Upper lobe of left lung (tissue), 6 donors: Measurements from ENCODE around the gene MCOLN3. TPM values are rescaled to one million over a fixed set of nuclear protein-coding genes. Genes with fewer than 3 reads are reported as not detected.
A peak's percentile ranks its signal among the peaks of the same experiment; 100 is the strongest.

ENCODE experiments used
- ATAC-seq, 2 donors: fragments of 200-7000 bp; cut with Tn5 transposase; one replicate each; pipeline ENCODE4 v1.9.1; 2022; ENCODE audit warnings: mild to moderate bottlenecking in 2 of 2, moderate library complexity in 2 of 2; ENCODE audit not compliant: low FRiP score in 2 of 2
- DNase-seq, 2 donors: peaks; one replicate each; pipeline ENCODE4 v3.0.0-alpha.2; 2019 to 2020
- H3K27ac ChIP-seq, 4 donors: fragments of 200-600 bp; sonication (generic); one replicate each; pipeline ENCODE4 v1.5.1; 2016 to 2019
- H3K27me3 ChIP-seq, 4 donors: fragments of 200-600 bp; sonication (generic); one replicate each; pipeline ENCODE4 v1.5.1; 2017 to 2019
- H3K36me3 ChIP-seq, 4 donors: fragments of 200-600 bp; sonication (generic); one replicate each; pipeline ENCODE4 v1.5.1; 2016 to 2019
- H3K4me1 ChIP-seq, 4 donors: fragments of 200-600 bp; sonication (generic); one replicate each; pipeline ENCODE4 v1.5.1; 2018 to 2019
- H3K4me3 ChIP-seq, 4 donors: fragments of 200-600 bp; sonication (generic); one replicate each; pipeline ENCODE4 v1.5.1; 2017 to 2019; ENCODE audit warnings: mild to moderate bottlenecking in 2 of 4, moderate library complexity in 1 of 4
- H3K9me3 ChIP-seq, 4 donors: fragments of 200-600 bp; sonication (generic); one replicate each; pipeline ENCODE4 v1.5.1; 2018 to 2019
- CTCF ChIP-seq, 6 experiments: fragments of 450-650 bp in 4 of 6; fragments of 200-600 bp in 2 of 6; sonication (generic) in 2 of 6; IDR thresholded peaks; one replicate each; pipeline ENCODE4 v1.5.1; 2016 to 2019; ENCODE audit warnings: antibody characterized with exemption in 6 of 6
- EP300 ChIP-seq, 4 donors: sonication (generic); formaldehyde crosslinking; IDR thresholded peaks; one replicate each; pipeline ENCODE4 v1.5.1; 2017; ENCODE audit warnings: antibody characterized with exemption in 4 of 4, control low read depth in 2 of 4
- POLR2A ChIP-seq, 4 donors: fragments of 450-650 bp; IDR thresholded peaks; one replicate each; pipeline ENCODE4 v1.5.1; 2016 to 2017; ENCODE audit warnings: antibody characterized with exemption in 4 of 4, mild to moderate bottlenecking in 2 of 4
- POLR2AphosphoS5 ChIP-seq, 2 donors: sonication (generic); formaldehyde crosslinking; IDR thresholded peaks; one replicate each; pipeline ENCODE4 v1.5.1; 2017; ENCODE audit warnings: antibody characterized with exemption in 2 of 2
- WGBS, 2 donors: methylation state at CpG; one replicate each; pipeline ENCODE4 v1.1.5; 2017 to 2018; 5-methylcytosine and 5-hydroxymethylcytosine counted together
- total RNA-seq, 6 donors: library from RNA; depleted of rRNA in 4 of 6; stranded (reverse); fragments of >200 nt in 4 of 6; gene quantifications; one replicate each; pipeline versions ENCODE4 v1.1.0 to v1.2.1, GENCODE V29; 2016 to 2021
- donor health status: DM: no; HTN: no; CAD: no; lungs with moderate emphysema.
- donor health status: DM: no; HTN: yes; CAD: no; lungs with severe emphysema.

MCOLN3 gene
- total RNA-seq: 10 to 100 TPM in 1 of 6 donors, 1 to 10 TPM in 5; 5.5 to 18.9 (median 5.8) TPM

GRCh38 chr1:85048296-85049064, at the start of gene MCOLN3:
Gene MCOLN3 (minus strand): TSS chr1:85048500. CDS start chr1:85045360, 3,140 bp downstream.
- ATAC-seq (peak; percentile 70 to 86), DNase-seq (peak; percentile 27 to 91)
- Histone ChIP-seq H3K9me3 (no peaks in the 10 kb centered on the region), H3K27me3 (peaks cover 0 to 16% (median 6%) of the 10 kb centered on the region in 4 donors), H3K36me3 (no peaks in the 10 kb centered on the region), H3K4me1 (peaks cover 15 to 18% (median 16%) of the 10 kb centered on the region in 4 donors), H3K4me3 (peak within 1 kb of the TSS; percentile 44 to 63 (median 56)), H3K27ac (peak within 1 kb of the TSS in 1 of 4 donors; percentile 60)
- TF ChIP-seq POLR2AphosphoS5 (IDR thresholded peaks at IDR 0.05) (no peak), EP300 (IDR thresholded peaks at IDR 0.05) (no peak), CTCF (IDR thresholded peaks at IDR 0.05) (no peak), POLR2A (IDR thresholded peaks at IDR 0.05) (no peak)
- WGBS, 2 donors: 6 to 7% methylated on average over 10 to 23 of the region's 73 CpGs

- H3K4me3 ChIP-seq: no peak overlapping the region
- H3K9me3 ChIP-seq: no peaks in the 10 kb centered on the region
- DNase-seq (no peak), ATAC-seq (no peak)
- H3K36me3 ChIP-seq: no peaks in the 10 kb centered on the region
- no peak overlapping the region for H3K27ac ChIP-seq
- TF ChIP-seq POLR2AphosphoS5 (IDR thresholded peaks at IDR 0.05) (no peak), EP300 (IDR thresholded peaks at IDR 0.05) (no peak), CTCF (IDR thresholded peaks at IDR 0.05) (no peak), POLR2A (IDR thresholded peaks at IDR 0.05) (no peak)
- 92 to 94% methylated on average over 2 of the region's 2 CpGs for WGBS, 2 donors
- no peaks in the 10 kb centered on the region for H3K4me1 ChIP-seq
- H3K27me3 ChIP-seq: no peaks in the 10 kb centered on the region
Observed at GRCh38 chr1:85093644-85094043, 45.3 kb upstream of the MCOLN3 start.

GRCh38 chr1:85091671-85092280, 43.5 kb upstream of the MCOLN3 start:
- TF ChIP-seq POLR2A (IDR thresholded peaks at IDR 0.05): no peak
- TF ChIP-seq POLR2AphosphoS5 (IDR thresholded peaks at IDR 0.05): no peak
- no peak for TF ChIP-seq CTCF (IDR thresholded peaks at IDR 0.05)
- no peak for TF ChIP-seq EP300 (IDR thresholded peaks at IDR 0.05)
- WGBS, 2 donors: 34 to 44% methylated on average over 11 of the region's 11 CpGs
- Histone ChIP-seq H3K36me3 (no peaks in the 10 kb centered on the region), H3K4me1 (no peaks in the 10 kb centered on the region), H3K27me3 (no peaks in the 10 kb centered on the region), H3K4me3 (peak overlapping the region in 1 of 4 donors; percentile 11), H3K27ac (no peak overlapping the region), H3K9me3 (no peaks in the 10 kb centered on the region)
- ATAC-seq (no peak), DNase-seq (no peak)

- 77 to 82% methylated on average over 1 of the region's 1 CpG for WGBS, 2 donors
- TF ChIP-seq CTCF (IDR thresholded peaks at IDR 0.05) (no peak), EP300 (IDR thresholded peaks at IDR 0.05) (no peak), POLR2AphosphoS5 (IDR thresholded peaks at IDR 0.05) (no peak), POLR2A (IDR thresholded peaks at IDR 0.05) (no peak)
Observed at GRCh38 chr1:85090225-85090624, 41.9 kb upstream of the MCOLN3 start.

More at GRCh38 chr1:85090225-85090624, 41.9 kb upstream of the MCOLN3 start:
- no peaks in the 10 kb centered on the region for H3K9me3 ChIP-seq
- no peak overlapping the region for H3K27ac ChIP-seq
- H3K36me3 ChIP-seq: no peaks in the 10 kb centered on the region
- H3K4me1 ChIP-seq: no peaks in the 10 kb centered on the region
- ATAC-seq (no peak), DNase-seq (no peak)
- no peaks in the 10 kb centered on the region for H3K27me3 ChIP-seq
- H3K4me3 ChIP-seq: no peak overlapping the region
